Measurements from ENCODE around the gene ZNFX1.
"Not testable (repeated sequence)": the region's sequence is repeated elsewhere in the genome, so short reads cannot be mapped to it uniquely, and the experiment has no call there.

ZNFX1 gene

DNA sequence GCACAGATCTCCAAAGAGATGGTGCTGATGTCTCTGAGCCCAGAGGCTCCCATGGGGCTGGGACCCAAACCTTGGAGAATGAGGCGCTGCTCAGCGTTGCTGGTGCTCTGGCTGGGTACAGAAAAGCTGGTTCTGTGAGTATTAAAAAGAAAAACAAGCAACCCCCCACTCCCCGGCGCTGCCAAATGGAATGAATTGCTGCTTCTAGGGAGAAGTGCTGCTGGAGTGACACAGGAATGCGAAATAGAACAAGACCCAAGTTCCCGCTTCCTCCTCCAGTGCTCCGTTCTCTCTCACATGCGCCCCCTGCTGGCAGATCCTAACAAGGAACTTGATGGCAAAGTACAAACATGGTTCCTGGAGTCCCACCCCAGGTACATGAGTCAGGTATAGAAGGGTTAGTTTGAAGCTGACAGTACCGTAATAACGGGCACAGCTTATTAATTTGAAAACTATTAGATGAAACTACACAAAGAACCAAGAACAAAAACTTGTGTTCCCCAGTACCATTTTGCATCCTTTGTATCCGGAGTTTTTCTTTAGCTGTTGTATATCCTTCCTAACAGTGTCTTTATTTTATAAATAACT, 60.8 kb downstream of the ZNFX1 start:
- in situ Hi-C loops (cut with HindIII; ENCODE audit: low sequenced_read_pairs), result no loop called here

GRCh38 chr20:49215232-49215631, 62.6 kb downstream of the ZNFX1 start:
- in situ Hi-C loops (cut with HindIII; ENCODE audit: low sequenced_read_pairs), result no loop called here

DNA sequence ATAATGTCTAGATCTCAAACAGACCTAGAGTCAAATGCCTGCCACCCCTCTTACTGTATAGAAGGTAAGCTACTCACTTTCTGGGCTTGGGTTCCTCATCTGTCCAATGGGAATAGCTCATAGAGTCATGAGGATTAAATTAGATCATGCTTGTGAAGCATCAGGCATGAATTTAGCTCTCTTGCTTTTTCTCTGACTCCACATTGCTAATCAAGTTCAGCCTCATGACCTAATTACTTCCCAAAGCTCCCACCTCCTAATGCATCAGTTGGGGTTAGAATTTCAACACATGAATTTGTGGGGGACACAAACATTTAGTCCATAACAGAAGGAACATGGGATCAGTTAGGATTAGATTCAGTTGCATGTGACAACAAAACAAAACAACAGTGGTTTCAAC, 63.3 kb downstream of the ZNFX1 start:
- in situ Hi-C loops (cut with HindIII; ENCODE audit: low sequenced_read_pairs), result no loop called here

DNA sequence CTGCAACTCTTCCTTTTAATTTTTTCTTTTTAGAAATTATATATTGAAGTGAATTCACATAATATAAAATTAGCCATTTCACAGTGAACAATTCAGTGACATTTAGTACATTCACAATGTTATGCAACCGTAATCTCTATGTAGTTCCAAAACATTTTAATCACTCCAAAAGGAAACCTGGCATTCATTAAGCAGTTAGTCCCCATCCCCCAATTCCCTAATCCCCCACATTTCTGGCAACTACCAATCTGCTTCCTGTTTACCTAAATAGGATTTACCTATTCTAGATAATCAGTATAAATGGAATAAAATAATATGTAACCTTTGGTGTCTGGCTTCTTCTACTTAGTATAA, 67.1 kb downstream of the ZNFX1 start:
- in situ Hi-C loops (cut with HindIII; ENCODE audit: low sequenced_read_pairs), result no loop called here

- in situ Hi-C loops (cut with HindIII; ENCODE audit: low sequenced_read_pairs), result no loop called here
Observed at GRCh38 chr20:49210101-49210756, 67.6 kb downstream of the ZNFX1 start.

DNA sequence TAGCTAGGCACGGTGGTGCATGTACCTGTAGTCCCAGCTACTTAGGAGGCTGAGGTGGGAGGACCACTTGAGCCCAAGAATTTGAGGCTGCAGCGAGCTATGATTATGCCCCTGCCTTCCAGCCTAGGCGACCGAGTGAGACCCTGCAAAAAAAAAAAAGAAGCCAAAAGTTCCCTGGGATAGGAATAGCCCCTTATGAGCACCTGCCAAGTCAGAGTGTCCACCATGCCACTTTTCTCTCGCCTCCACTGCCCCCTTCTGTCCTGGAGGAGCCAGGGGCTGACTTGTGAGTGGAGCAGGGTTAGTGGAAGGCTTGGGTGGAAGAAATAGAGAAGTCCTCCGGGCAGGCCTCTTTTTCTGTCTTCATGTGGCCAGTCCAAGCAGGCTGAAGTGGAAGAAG, 70.8 kb downstream of the ZNFX1 start:
- in situ Hi-C loops (cut with HindIII; ENCODE audit: low sequenced_read_pairs), result loop anchor here (10.0 kb wide), 1 partner anchor 52 kb away; no protein-coding TSS in a partner anchor

- in situ Hi-C loops (cut with HindIII; ENCODE audit: low sequenced_read_pairs), result loop anchor here (5.0 to 10.0 kb wide), 2 partner anchors 39 to 49 kb away; no protein-coding TSS in a partner anchor
Observed at GRCh38 chr20:49203746-49204145, 74.1 kb downstream of the ZNFX1 start.

- in situ Hi-C loops (cut with HindIII; ENCODE audit: low sequenced_read_pairs), result loop anchor here (5.0 to 10.0 kb wide), 2 partner anchors 39 to 48 kb away; no protein-coding TSS in a partner anchor
Observed at GRCh38 chr20:49203011-49203410, 74.8 kb downstream of the ZNFX1 start.

DNA sequence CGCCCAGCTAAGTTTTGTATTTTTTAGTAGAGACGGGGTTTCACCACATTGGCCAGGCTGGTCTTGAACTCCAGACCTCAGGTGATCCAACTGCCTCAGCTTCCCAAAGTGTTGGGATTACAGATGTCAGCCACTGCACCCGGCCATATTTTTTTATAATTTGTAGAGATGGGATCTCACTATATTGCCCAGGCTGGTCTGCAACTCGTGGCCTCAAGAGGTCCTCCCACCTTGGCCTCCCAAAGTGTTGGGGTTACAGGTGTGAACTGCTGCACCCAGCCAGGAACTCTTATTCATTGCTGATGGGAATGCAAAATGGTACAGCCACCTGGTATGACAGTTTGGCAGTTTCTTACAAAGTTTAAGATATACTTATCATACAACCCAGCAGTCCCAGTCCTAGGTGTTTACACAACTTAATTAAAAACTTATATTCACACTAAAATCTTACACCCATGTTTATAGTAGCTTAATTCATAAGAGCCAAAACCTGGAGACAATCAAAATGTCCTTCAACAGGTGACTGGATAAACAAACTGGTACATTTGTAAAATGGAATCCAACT, 78.0 kb downstream of the ZNFX1 start:
- in situ Hi-C loops (cut with HindIII; ENCODE audit: low sequenced_read_pairs), result loop anchor here (5.0 to 10.0 kb wide), 2 partner anchors 42 to 45 kb away; no protein-coding TSS in a partner anchor

- in situ Hi-C loops (cut with HindIII; ENCODE audit: low sequenced_read_pairs), result not testable (repeated sequence)
Observed at GRCh38 chr20:49192944-49193518, 84.8 kb downstream of the ZNFX1 start.

Data from endothelial cell of hepatic sinusoid (primary cell).